Lower leg skin (tissue), 4 donors: Measurements from ENCODE around the gene TSHZ2. TPM values are rescaled to one million over a fixed set of nuclear protein-coding genes. Genes with fewer than 3 reads are reported as not detected.

Source experiments
- DNase-seq, 2 donors: peaks; one replicate each; pipeline ENCODE4 v3.0.0-alpha.2; 2019; ENCODE audit warnings: low spot score in 2 of 2
- H3K4me3 ChIP-seq: fragments of 200-600 bp; sonication (generic); 2 replicates; pipeline ENCODE4 v1.5.1; 2017; ENCODE audit warnings: mild to moderate bottlenecking, low read depth; ENCODE audit not compliant: poor library complexity, severe bottlenecking
- CTCF ChIP-seq, 3 donors: fragments of 450-650 bp; IDR thresholded peaks; one replicate each; pipeline ENCODE4 v1.5.1; 2016; ENCODE audit warnings: antibody characterized with exemption in 3 of 3, mild to moderate bottlenecking in 3 of 3, moderate library complexity in 2 of 3
- POLR2A ChIP-seq, 2 donors: fragments of 450-650 bp; IDR thresholded peaks; one replicate each; pipeline ENCODE4 v1.6.1; 2016 to 2017; ENCODE audit warnings: antibody characterized with exemption in 2 of 2, mild to moderate bottlenecking in 1 of 2, moderate library complexity in 1 of 2
- WGBS, 2 donors: methylation state at CpG; one replicate each; pipeline ENCODE4 v1.1.5; 2018; 5-methylcytosine and 5-hydroxymethylcytosine counted together
- intact Hi-C: fragments of 100-400 bp; cut with DNase I; formaldehyde crosslinking; loops from one replicate; pipeline ENCODE4 v1.15.0; 2023; ENCODE audit warnings: low total_unique reads
- total RNA-seq, 4 donors: library from RNA; depleted of rRNA; stranded (reverse); fragments of >200 nt; gene quantifications; one replicate each; pipeline ENCODE4 v1.1.0, GENCODE V29; 2016

TSHZ2 gene
- total RNA-seq, 4 donors from 2014 or later: 8.1 to 25.7 (median 10.5) TPM

- intact Hi-C loops: no loop called here
- H3K4me3 ChIP-seq: no peak overlapping the region
- TF ChIP-seq CTCF (IDR thresholded peaks at IDR 0.05): no peak
- no peak for TF ChIP-seq POLR2A (IDR thresholded peaks at IDR 0.05)
- 57 to 59% methylated on average over 18 of the region's 18 CpGs for WGBS, 2 donors
- peak in 1 of 2 donors; percentile 57 for DNase-seq
Observed at GRCh38 chr20:53345536-53346334, 373.6 kb downstream of the TSHZ2 start.

GRCh38 chr20:53346335-53346648, 374.1 kb downstream of the TSHZ2 start:
- H3K4me3 ChIP-seq: no peak overlapping the region
- TF ChIP-seq CTCF (IDR thresholded peaks at IDR 0.05) (no peak), POLR2A (IDR thresholded peaks at IDR 0.05) (no peak)
- DNase-seq: peak in 1 of 2 donors; percentile 32
- intact Hi-C loops: no loop called here
- WGBS, 2 donors: 57 to 64% methylated on average over 11 of the region's 11 CpGs

- no peak for DNase-seq
- TF ChIP-seq CTCF (IDR thresholded peaks at IDR 0.05) (no peak), POLR2A (IDR thresholded peaks at IDR 0.05) (no peak)
- 82 to 86% methylated on average over 2 of the region's 2 CpGs for WGBS, 2 donors
- intact Hi-C loops: no loop called here
- H3K4me3 ChIP-seq: no peak overlapping the region
Observed at GRCh38 chr20:53349730-53350129, 377.6 kb downstream of the TSHZ2 start.

GRCh38 chr20:53352727-53353440, 380.7 kb downstream of the TSHZ2 start:
- WGBS, 2 donors: 89 to 90% methylated on average over 6 of the region's 6 CpGs
- intact Hi-C loops: no loop called here
- no peak for DNase-seq
- no peak overlapping the region for H3K4me3 ChIP-seq
- TF ChIP-seq POLR2A (IDR thresholded peaks at IDR 0.05): no peak
- TF ChIP-seq CTCF (IDR thresholded peaks at IDR 0.05): no peak

GRCh38 chr20:53354314-53354713, 382.2 kb downstream of the TSHZ2 start:
- no peak for TF ChIP-seq POLR2A (IDR thresholded peaks at IDR 0.05)
- H3K4me3 ChIP-seq: no peak overlapping the region
- DNase-seq: no peak
- WGBS, 2 donors: 90 to 92% methylated on average over 1 of the region's 1 CpG
- intact Hi-C loops: no loop called here

GRCh38 chr20:53355790-53356189, 383.6 kb downstream of the TSHZ2 start:
- TF ChIP-seq CTCF (IDR thresholded peaks at IDR 0.05) (no peak), POLR2A (IDR thresholded peaks at IDR 0.05) (no peak)
- no peak overlapping the region for H3K4me3 ChIP-seq
- 83 to 88% methylated on average over 2 of the region's 2 CpGs for WGBS, 2 donors
- no peak for DNase-seq
- intact Hi-C loops: no loop called here
